WERI-Rb-1 (cell line): Measurements from ENCODE around the gene CEP97.

Experiments used
- DNase-seq: peaks from one replicate; pipeline ENCODE4 v3.0.0-alpha.2; 2020
- H3K27ac ChIP-seq: fragments of 250-450 bp; sonication (Bioruptor Pico); 2 replicates; pipeline ENCODE4 v1.5.1; 2020; ENCODE audit warnings: mild to moderate bottlenecking, moderate library complexity
- H3K27me3 ChIP-seq: fragments of 250-450 bp; sonication (Bioruptor Pico); 2 replicates; pipeline ENCODE4 v1.5.1; 2021; ENCODE audit warnings: mild to moderate bottlenecking, low read depth, moderate library complexity; ENCODE audit not compliant: insufficient read depth, severe bottlenecking
- H3K36me3 ChIP-seq: fragments of 250-450 bp; sonication (Bioruptor Pico); 2 replicates; pipeline ENCODE4 v1.5.1; 2020; ENCODE audit warnings: mild to moderate bottlenecking, moderate library complexity
- H3K4me3 ChIP-seq: 2 replicates; pipeline ENCODE4 v1.5.1; 2011; ENCODE audit warnings: low read depth, mild to moderate bottlenecking, control low read depth, low read length
- H3K9me3 ChIP-seq: fragments of 250-450 bp; sonication (Bioruptor Pico); 2 replicates; pipeline ENCODE4 v1.5.1; 2021; ENCODE audit warnings: mild to moderate bottlenecking, moderate library complexity; ENCODE audit not compliant: severe bottlenecking
- CTCF ChIP-seq: IDR thresholded peaks from 2 replicates; pipeline ENCODE4 v1.5.1; 2011; ENCODE audit warnings: low read depth, mild to moderate bottlenecking, control low read depth, inconsistent platforms, low read length

CEP97 gene

GRCh38 chr3:101803939-101804338 lies 79.5 kb downstream of the CEP97 start:
- DNase-seq: no peak
- no peak for TF ChIP-seq CTCF
- Histone ChIP-seq H3K27me3 (no peaks in the 10 kb centered on the region), H3K4me3 (no peak overlapping the region), H3K36me3 (no peaks in the 10 kb centered on the region; the same call in 1 of the 2 replicates), H3K27ac (no peak overlapping the region), H3K9me3 (no peaks in the 10 kb centered on the region)

GRCh38 chr3:101806491-101806890 lies 82.1 kb downstream of the CEP97 start:
- H3K9me3 ChIP-seq: no peaks in the 10 kb centered on the region

GRCh38 chr3:101807888-101808287 lies 83.5 kb downstream of the CEP97 start:
- H3K4me3 ChIP-seq: no peak overlapping the region

More at GRCh38 chr3:101806491-101806890, 82.1 kb downstream of the CEP97 start:
- Histone ChIP-seq H3K27me3 (no peaks in the 10 kb centered on the region), H3K4me3 (no peak overlapping the region), H3K27ac (no peak overlapping the region), H3K36me3 (no peaks in the 10 kb centered on the region; the same call in 1 of the 2 replicates)
- no peak for TF ChIP-seq CTCF
- DNase-seq: no peak

GRCh38 chr3:101809178-101810021 lies 85.0 kb downstream of the CEP97 start:
- H3K27me3 ChIP-seq: no peaks in the 10 kb centered on the region
- H3K9me3 ChIP-seq: no peaks in the 10 kb centered on the region
- no peak for DNase-seq
- peak; percentile 58 for TF ChIP-seq CTCF
- no peaks in the 10 kb centered on the region; the same call in 1 of the 2 replicates for H3K36me3 ChIP-seq
- H3K4me3 ChIP-seq: no peak overlapping the region
- no peak overlapping the region for H3K27ac ChIP-seq

More at GRCh38 chr3:101807888-101808287, 83.5 kb downstream of the CEP97 start:
- no peak overlapping the region for H3K27ac ChIP-seq
- no peak for DNase-seq
- no peaks in the 10 kb centered on the region; the same call in 1 of the 2 replicates for H3K36me3 ChIP-seq
- no peak for TF ChIP-seq CTCF
- no peaks in the 10 kb centered on the region for H3K27me3 ChIP-seq
- no peaks in the 10 kb centered on the region for H3K9me3 ChIP-seq

GRCh38 chr3:101810022-101810418 lies 85.6 kb downstream of the CEP97 start:
- DNase-seq: no peak
- Histone ChIP-seq H3K27me3 (no peaks in the 10 kb centered on the region), H3K4me3 (no peak overlapping the region), H3K36me3 (no peaks in the 10 kb centered on the region), H3K27ac (no peak overlapping the region), H3K9me3 (no peaks in the 10 kb centered on the region)
- no peak for TF ChIP-seq CTCF
